Endometrial microvascular endothelial cells (primary cell): Measurements from ENCODE around the gene EPB41. TPM values are rescaled to one million over a fixed set of nuclear protein-coding genes. Genes with fewer than 3 reads are reported as not detected.

ENCODE experiments used
- in situ Hi-C: cut with HindIII; loops from 2 replicates; pipeline ENCODE4 v1.10.0; 2017; ENCODE audit warnings: low sequenced_read_pairs, low pct_unique_long_range_greater_than_20kb; ENCODE audit errors: inconsistent ontology term
- total RNA-seq: library from RNA; depleted of rRNA; stranded (reverse); fragments of >200 nt; gene quantifications from one replicate; pipeline ENCODE4 v1.2.3, GENCODE V29; 2015; ENCODE audit errors: inconsistent ontology term

The EPB41 gene
- total RNA-seq, 1 donor from 2014 or later, result 17.2 TPM

GRCh38 chr1:28889357-28889756 is 25.0 kb upstream of the EPB41 start:
- in situ Hi-C loops, result no loop called here

- in situ Hi-C loops, result no loop called here
Observed at GRCh38 chr1:28890435-28890834, 23.9 kb upstream of the EPB41 start.

- in situ Hi-C loops, result no loop called here
Observed at GRCh38 chr1:28890836-28891235, 23.5 kb upstream of the EPB41 start.

GRCh38 chr1:28891256-28891655 is 23.1 kb upstream of the EPB41 start:
- in situ Hi-C loops, result no loop called here

- in situ Hi-C loops, result no loop called here
Observed at GRCh38 chr1:28893403-28894102, 20.8 kb upstream of the EPB41 start.

GRCh38 chr1:28894785-28895184 is 19.6 kb upstream of the EPB41 start:
- in situ Hi-C loops, result no loop called here

GRCh38 chr1:28895896-28896608 is 18.3 kb upstream of the EPB41 start:
- in situ Hi-C loops, result no loop called here

- in situ Hi-C loops, result no loop called here
Observed at GRCh38 chr1:28896609-28896986, 17.8 kb upstream of the EPB41 start.

- in situ Hi-C loops, result no loop called here
Observed at GRCh38 chr1:28897789-28898188, 16.6 kb upstream of the EPB41 start.

GRCh38 chr1:28898405-28898881 is 15.9 kb upstream of the EPB41 start:
- in situ Hi-C loops, result no loop called here

GRCh38 chr1:28899267-28899666 is 15.1 kb upstream of the EPB41 start:
- in situ Hi-C loops, result no loop called here

- in situ Hi-C loops, result no loop called here
Observed at GRCh38 chr1:28900562-28900961, 13.8 kb upstream of the EPB41 start.

- in situ Hi-C loops, result no loop called here
Observed at GRCh38 chr1:28902738-28903137, 11.6 kb upstream of the EPB41 start.

- in situ Hi-C loops, result no loop called here
Observed at GRCh38 chr1:28905921-28906666, 8.3 kb upstream of the EPB41 start.

GRCh38 chr1:28909198-28909597 is 5.2 kb upstream of the EPB41 start:
- in situ Hi-C loops, result no loop called here

GRCh38 chr1:28910379-28911115 is 3.8 kb upstream of the EPB41 start:
- in situ Hi-C loops, result no loop called here

- in situ Hi-C loops, result no loop called here
Observed at GRCh38 chr1:28913786-28914227, 562 bp upstream of the EPB41 start.

GRCh38 chr1:28915031-28915895 is 894 bp downstream of the EPB41 start:
- in situ Hi-C loops, result no loop called here
